ENCODE measurements around the gene SIGLEC12.

DNA sequence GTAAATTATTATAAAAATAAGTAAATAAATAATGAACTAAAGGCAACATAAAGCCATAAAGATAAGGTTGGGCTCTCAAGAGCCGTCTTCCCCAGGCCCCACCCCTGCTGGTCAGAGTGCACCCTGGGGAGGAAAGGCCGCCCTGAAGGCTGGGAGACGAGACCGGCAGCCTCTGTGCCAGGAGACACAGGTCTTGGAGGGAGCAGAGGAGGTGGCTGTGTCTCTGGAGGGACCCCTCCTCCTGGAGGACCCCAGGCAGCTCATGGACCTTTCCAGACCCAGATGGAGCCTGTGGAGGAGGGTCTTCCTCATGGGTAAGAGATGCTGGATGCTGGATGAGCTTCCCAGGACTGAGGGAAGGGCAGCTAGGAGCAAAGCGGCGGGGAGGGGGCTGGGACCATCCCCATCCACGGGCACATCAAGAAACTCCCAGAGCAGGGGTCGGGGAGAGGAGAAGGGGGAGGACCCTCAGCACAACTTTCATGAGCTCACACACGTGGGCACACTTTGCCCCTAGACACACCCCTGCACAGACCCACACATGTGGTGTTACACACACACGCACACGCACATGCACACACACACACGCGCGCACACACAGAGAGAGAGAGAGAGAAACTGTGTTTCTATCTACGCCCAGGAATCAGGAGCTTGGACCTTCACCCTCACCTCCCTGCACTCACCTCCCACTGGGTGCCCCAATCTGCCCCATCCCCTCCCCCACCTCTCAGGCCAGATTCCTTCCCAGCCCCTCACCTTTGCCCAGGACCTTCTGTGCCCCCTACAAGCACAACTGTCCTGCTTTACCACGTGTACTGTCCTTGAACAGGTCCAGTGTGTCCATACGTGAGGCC is 23.0 kb downstream of the SIGLEC12 start, which contains the start of gene CEACAM18:
- TF ChIP-seq EZH2 (IDR thresholded peaks at IDR 0.05; ENCODE audit: low read length) = no peak
- TF ChIP-seq, protein P1, sequence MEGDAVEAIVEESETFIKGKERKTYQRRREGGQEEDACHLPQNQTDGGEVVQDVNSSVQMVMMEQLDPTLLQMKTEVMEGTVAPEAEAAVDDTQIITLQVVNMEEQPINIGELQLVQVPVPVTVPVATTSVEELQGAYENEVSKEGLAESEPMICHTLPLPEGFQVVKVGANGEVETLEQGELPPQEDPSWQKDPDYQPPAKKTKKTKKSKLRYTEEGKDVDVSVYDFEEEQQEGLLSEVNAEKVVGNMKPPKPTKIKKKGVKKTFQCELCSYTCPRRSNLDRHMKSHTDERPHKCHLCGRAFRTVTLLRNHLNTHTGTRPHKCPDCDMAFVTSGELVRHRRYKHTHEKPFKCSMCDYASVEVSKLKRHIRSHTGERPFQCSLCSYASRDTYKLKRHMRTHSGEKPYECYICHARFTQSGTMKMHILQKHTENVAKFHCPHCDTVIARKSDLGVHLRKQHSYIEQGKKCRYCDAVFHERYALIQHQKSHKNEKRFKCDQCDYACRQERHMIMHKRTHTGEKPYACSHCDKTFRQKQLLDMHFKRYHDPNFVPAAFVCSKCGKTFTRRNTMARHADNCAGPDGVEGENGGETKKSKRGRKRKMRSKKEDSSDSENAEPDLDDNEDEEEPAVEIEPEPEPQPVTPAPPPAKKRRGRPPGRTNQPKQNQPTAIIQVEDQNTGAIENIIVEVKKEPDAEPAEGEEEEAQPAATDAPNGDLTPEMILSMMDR (optimal IDR thresholded peaks at IDR 0.05 in 1 of 3, IDR thresholded peaks at IDR 0.05 in 1 of 3, conservative IDR thresholded peaks at IDR 0.05 in 1 of 3; ENCODE audit: extremely low read depth in 1 of 3, insufficient read depth in 2 of 3, low read length in 3 of 3) = no peak

Data from keratinocyte (primary cell).